ENCODE data around the gene B9D2.

DNA sequence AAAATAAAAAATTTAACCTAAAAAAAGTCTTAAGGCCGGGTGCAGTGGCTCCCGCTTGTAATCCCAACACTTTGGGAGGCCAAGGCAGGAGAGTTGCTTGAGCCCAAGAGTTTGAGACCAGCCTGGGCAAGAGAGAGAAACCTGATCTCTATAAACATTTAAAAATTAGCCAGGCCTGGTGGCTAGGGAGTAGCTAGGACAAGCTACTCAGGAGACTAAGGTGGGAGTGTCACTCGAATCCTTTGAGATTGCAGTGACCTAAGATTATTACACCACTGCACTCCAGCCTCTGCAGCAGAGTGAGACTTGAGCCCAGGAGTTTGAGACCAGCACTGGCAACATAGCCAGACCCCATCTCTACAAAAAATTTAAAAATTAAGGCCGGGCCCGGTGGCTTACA lies 52.9 kb downstream of the B9D2 start:
- TF ChIP-seq CTCF (conservative IDR thresholded peaks at IDR 0.05; ENCODE audit: low read depth, low read length) (no peak), EZH2 (IDR thresholded peaks at IDR 0.05; ENCODE audit: low read length, unreplicated experiment) (no peak)

Data from PC-3 (cell line).